Superior temporal gyrus (tissue), 1 donor: ENCODE data around the gene MYH9.

Source experiments
- DNase-seq: peaks from one replicate; pipeline ENCODE4 v3.0.0-alpha.2; 2016; ENCODE audit errors: extremely low spot score

The MYH9 gene

GRCh38 chr22:36349726-36350125 lies 38.0 kb downstream of the MYH9 start:
- DNase-seq, result no peak

- no peak for DNase-seq
Observed at GRCh38 chr22:36348760-36349159, 39.0 kb downstream of the MYH9 start.

GRCh38 chr22:36347094-36347493 lies 40.7 kb downstream of the MYH9 start:
- DNase-seq, result no peak

GRCh38 chr22:36344106-36344827 lies 43.5 kb downstream of the MYH9 start:
- DNase-seq, result peak; percentile 82

GRCh38 chr22:36343720-36344105 lies 44.1 kb downstream of the MYH9 start:
- no peak for DNase-seq

- DNase-seq, result no peak
Observed at GRCh38 chr22:36343070-36343719, 44.6 kb downstream of the MYH9 start.

GRCh38 chr22:36341640-36342041 lies 46.1 kb downstream of the MYH9 start:
- DNase-seq, result peak; percentile 87

GRCh38 chr22:36340621-36341020 lies 47.1 kb downstream of the MYH9 start:
- no peak for DNase-seq

- no peak for DNase-seq
Observed at GRCh38 chr22:36339171-36340065, 48.3 kb downstream of the MYH9 start.

- peak; percentile 50 for DNase-seq
Observed at GRCh38 chr22:36337365-36338130, 50.2 kb downstream of the MYH9 start.

- DNase-seq, result peak; percentile 26
Observed at GRCh38 chr22:36336246-36337182, 51.3 kb downstream of the MYH9 start.

GRCh38 chr22:36335621-36336020 lies 52.1 kb downstream of the MYH9 start:
- DNase-seq, result no peak

GRCh38 chr22:36334821-36335603 lies 52.8 kb downstream of the MYH9 start:
- DNase-seq, result peak; percentile 85

- no peak for DNase-seq
Observed at GRCh38 chr22:36334081-36334820, 53.5 kb downstream of the MYH9 start.

GRCh38 chr22:36333644-36334043 lies 54.1 kb downstream of the MYH9 start:
- peak; percentile 45 for DNase-seq

GRCh38 chr22:36332623-36333332 lies 55.0 kb downstream of the MYH9 start:
- peak; percentile 46 for DNase-seq

GRCh38 chr22:36331912-36332622 lies 55.7 kb downstream of the MYH9 start:
- peak; percentile 50 for DNase-seq
